ENCODE data around the gene GPR132. TPM values are rescaled to one million over a fixed set of nuclear protein-coding genes. Genes with fewer than 3 reads are reported as not detected.

Gene GPR132
- total RNA-seq, 1 experiment from 2014 or later, result 0.08 TPM

DNA sequence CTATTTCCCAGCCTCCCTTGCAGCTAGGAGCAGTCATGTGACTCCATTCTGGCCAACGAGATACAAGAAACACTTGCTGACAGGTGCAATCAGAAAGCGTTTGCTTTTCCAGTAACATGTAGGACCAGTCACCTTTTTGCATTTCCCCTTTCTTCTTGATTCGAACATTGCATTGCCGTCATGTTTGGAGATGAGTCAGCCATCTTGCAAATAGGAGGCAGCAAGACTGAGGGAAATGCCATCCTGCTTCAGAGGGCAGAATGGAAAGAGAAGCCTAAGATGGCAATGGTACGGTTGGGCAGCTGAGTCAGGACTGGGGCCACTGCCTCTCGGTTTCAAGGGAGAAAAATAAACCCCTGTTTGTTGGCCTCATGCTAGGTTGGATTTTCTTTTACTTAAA, 34.5 kb upstream of the GPR132 start:
- TF ChIP-seq, protein P1, sequence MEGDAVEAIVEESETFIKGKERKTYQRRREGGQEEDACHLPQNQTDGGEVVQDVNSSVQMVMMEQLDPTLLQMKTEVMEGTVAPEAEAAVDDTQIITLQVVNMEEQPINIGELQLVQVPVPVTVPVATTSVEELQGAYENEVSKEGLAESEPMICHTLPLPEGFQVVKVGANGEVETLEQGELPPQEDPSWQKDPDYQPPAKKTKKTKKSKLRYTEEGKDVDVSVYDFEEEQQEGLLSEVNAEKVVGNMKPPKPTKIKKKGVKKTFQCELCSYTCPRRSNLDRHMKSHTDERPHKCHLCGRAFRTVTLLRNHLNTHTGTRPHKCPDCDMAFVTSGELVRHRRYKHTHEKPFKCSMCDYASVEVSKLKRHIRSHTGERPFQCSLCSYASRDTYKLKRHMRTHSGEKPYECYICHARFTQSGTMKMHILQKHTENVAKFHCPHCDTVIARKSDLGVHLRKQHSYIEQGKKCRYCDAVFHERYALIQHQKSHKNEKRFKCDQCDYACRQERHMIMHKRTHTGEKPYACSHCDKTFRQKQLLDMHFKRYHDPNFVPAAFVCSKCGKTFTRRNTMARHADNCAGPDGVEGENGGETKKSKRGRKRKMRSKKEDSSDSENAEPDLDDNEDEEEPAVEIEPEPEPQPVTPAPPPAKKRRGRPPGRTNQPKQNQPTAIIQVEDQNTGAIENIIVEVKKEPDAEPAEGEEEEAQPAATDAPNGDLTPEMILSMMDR (IDR thresholded peaks at IDR 0.05), result no peak
- TF ChIP-seq TCF7L2 (IDR thresholded peaks at IDR 0.05; ENCODE audit: low read depth, low read length) (no peak), SIN3A (IDR thresholded peaks at IDR 0.05; ENCODE audit: borderline replicate concordance, insufficient read depth, low read depth, low read length) (no peak), POLR2AphosphoS5 (IDR thresholded peaks at IDR 0.05; ENCODE audit: low read depth, low read length) (no peak)
- TF ChIP-seq, protein P2, sequence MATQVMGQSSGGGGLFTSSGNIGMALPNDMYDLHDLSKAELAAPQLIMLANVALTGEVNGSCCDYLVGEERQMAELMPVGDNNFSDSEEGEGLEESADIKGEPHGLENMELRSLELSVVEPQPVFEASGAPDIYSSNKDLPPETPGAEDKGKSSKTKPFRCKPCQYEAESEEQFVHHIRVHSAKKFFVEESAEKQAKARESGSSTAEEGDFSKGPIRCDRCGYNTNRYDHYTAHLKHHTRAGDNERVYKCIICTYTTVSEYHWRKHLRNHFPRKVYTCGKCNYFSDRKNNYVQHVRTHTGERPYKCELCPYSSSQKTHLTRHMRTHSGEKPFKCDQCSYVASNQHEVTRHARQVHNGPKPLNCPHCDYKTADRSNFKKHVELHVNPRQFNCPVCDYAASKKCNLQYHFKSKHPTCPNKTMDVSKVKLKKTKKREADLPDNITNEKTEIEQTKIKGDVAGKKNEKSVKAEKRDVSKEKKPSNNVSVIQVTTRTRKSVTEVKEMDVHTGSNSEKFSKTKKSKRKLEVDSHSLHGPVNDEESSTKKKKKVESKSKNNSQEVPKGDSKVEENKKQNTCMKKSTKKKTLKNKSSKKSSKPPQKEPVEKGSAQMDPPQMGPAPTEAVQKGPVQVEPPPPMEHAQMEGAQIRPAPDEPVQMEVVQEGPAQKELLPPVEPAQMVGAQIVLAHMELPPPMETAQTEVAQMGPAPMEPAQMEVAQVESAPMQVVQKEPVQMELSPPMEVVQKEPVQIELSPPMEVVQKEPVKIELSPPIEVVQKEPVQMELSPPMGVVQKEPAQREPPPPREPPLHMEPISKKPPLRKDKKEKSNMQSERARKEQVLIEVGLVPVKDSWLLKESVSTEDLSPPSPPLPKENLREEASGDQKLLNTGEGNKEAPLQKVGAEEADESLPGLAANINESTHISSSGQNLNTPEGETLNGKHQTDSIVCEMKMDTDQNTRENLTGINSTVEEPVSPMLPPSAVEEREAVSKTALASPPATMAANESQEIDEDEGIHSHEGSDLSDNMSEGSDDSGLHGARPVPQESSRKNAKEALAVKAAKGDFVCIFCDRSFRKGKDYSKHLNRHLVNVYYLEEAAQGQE (IDR thresholded peaks at IDR 0.05; ENCODE audit: insufficient read depth in 1 of 2, low read depth in 2 of 2, low read length in 1 of 2), result no peak
- ChIA-PET POLR2A (no interaction called here), CTCF (no interaction called here)
- intact Hi-C loops (cut with micrococcal nuclease; ENCODE audit: unreplicated experiment) (loop anchor here (10.0 kb wide), 2 partner anchors 65 to 185 kb away; partner anchors contain the start of gene JAG2), in situ Hi-C loops (cut with HindIII; ENCODE audit: low pct_unique_long_range_greater_than_20kb, low sequenced_read_pairs) (no loop called here)
- Histone ChIP-seq H3K4me3 (ENCODE audit: low read depth in 2 of 2, low read length in 2 of 2) (no peak overlapping the region), H3K27me3 (ENCODE audit: control insufficient read depth, insufficient read depth, low read length) (no peaks in the 10 kb centered on the region), H3K36me3 (ENCODE audit: control insufficient read depth, insufficient read depth, low read length) (no peaks in the 10 kb centered on the region), H3K9me3 (ENCODE audit: control insufficient read depth, insufficient read depth, low read depth, low read length) (no peaks in the 10 kb centered on the region), H3K27ac (ENCODE audit: low read length) (no peak overlapping the region), H3K4me1 (ENCODE audit: control insufficient read depth, insufficient read depth, low read length) (no peaks in the 10 kb centered on the region)
- DNase-seq (ENCODE audit: low read depth, low spot score) (no peak), ATAC-seq (no peak)
- BruUV-seq (replicated peaks), result no TSS peak

DNA sequence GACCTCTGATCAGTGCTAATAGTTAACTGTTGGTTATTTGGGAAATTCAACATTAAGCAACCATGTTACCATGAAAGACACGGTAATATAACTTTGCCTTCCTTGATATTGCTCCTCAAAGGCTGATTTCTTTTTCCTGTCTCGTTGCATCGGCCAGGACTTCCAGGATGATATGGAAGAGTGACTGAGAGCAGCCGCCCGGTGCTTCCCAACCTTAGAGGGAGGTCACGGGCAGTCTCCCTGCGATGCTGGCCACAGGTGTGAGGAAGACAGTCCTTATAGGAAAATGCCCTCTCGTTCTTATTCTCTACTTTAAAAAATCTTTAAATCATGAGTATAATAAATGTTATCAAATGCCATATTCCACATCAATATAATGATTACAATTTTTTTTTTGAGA, 33.1 kb upstream of the GPR132 start:
- no peak for ATAC-seq
- in situ Hi-C loops (cut with HindIII; ENCODE audit: low pct_unique_long_range_greater_than_20kb, low sequenced_read_pairs), result no loop called here

More for the DNA sequence above, 33.1 kb upstream of the GPR132 start:
- ChIA-PET CTCF (no interaction called here), POLR2A (no interaction called here)
- intact Hi-C loops (cut with micrococcal nuclease; ENCODE audit: unreplicated experiment), result loop anchor here (10.0 kb wide), 2 partner anchors 66 to 186 kb away; partner anchors contain the start of gene JAG2
- no peaks in the 10 kb centered on the region for H3K27me3 ChIP-seq (ENCODE audit: control insufficient read depth, insufficient read depth, low read length)
- no peak overlapping the region for H3K27ac ChIP-seq (ENCODE audit: low read length)
- TF ChIP-seq SIN3A (IDR thresholded peaks at IDR 0.05; ENCODE audit: borderline replicate concordance, insufficient read depth, low read depth, low read length), result no peak
- TF ChIP-seq, protein P1 (IDR thresholded peaks at IDR 0.05), result no peak
- no peak for TF ChIP-seq POLR2AphosphoS5 (IDR thresholded peaks at IDR 0.05; ENCODE audit: low read depth, low read length)
- no peak for TF ChIP-seq TCF7L2 (IDR thresholded peaks at IDR 0.05; ENCODE audit: low read depth, low read length)
- TF ChIP-seq, protein P2 (IDR thresholded peaks at IDR 0.05; ENCODE audit: insufficient read depth in 1 of 2, low read depth in 2 of 2, low read length in 1 of 2), result no peak
- no peaks in the 10 kb centered on the region for H3K9me3 ChIP-seq (ENCODE audit: control insufficient read depth, insufficient read depth, low read depth, low read length)
- no peak overlapping the region for H3K4me3 ChIP-seq (ENCODE audit: low read depth in 2 of 2, low read length in 2 of 2)
- H3K36me3 ChIP-seq (ENCODE audit: control insufficient read depth, insufficient read depth, low read length), result no peaks in the 10 kb centered on the region
- DNase-seq (ENCODE audit: low read depth, low spot score), result no peak
- peaks cover 3% of the 10 kb centered on the region; the same call in 1 of the 2 replicates for H3K4me1 ChIP-seq (ENCODE audit: control insufficient read depth, insufficient read depth, low read length)
- BruUV-seq (replicated peaks), result no TSS peak
